K562 (cell line): ENCODE measurements around the gene GFAP.

Source experiments
- HDAC2 ChIP-seq: fragments of 450-650 bp; IDR thresholded peaks from 2 replicates; pipeline ENCODE4 v1.6.1; 2016; ENCODE audit warnings: mild to moderate bottlenecking
- KDM1A ChIP-seq, 2 experiments: fragments of 450-650 bp; IDR thresholded peaks; 2 replicates each; pipeline ENCODE4 v1.6.1; 2016; ENCODE audit warnings: mild to moderate bottlenecking in 2 of 2
- MXI1 ChIP-seq: IDR thresholded peaks from 2 replicates; pipeline ENCODE4 v1.6.1; 2011; ENCODE audit warnings: low read depth, mild to moderate bottlenecking, improper control_type of control experiment, low read length
- SRSF7 ChIP-seq: fragments of 200-400 bp; formaldehyde crosslinking; optimal IDR thresholded peaks from 2 replicates; pipeline ENCODE3; 2017; ENCODE audit warnings: mild to moderate bottlenecking, low read depth, low read length
- TFAM ChIP-seq: fragments of 250-450 bp; sonication (Bioruptor Pico); conservative IDR thresholded peaks from 2 replicates; pipeline ENCODE4 v1.5.0; 2021; ENCODE audit warnings: mild to moderate bottlenecking, moderate library complexity
- VEZF1 ChIP-seq: fragments of 200-800 bp; sonication (Bioruptor generic); IDR thresholded peaks from 2 replicates; pipeline ENCODE4 v1.6.1; 2017; ENCODE audit warnings: missing genetic modification characterization, missing compliant biosample characterization
- ZBTB11 ChIP-seq, 3 experiments: fragments of 200-800 bp in 1 of 3; fragments of 250-450 bp in 1 of 3; fragments of 450-650 bp in 1 of 3; sonication (Bioruptor Pico) in 1 of 3; sonication (Bioruptor generic) in 1 of 3; formaldehyde crosslinking in 1 of 3; IDR thresholded peaks; 2 replicates each; pipeline versions ENCODE4 v1.6.1 to v1.8.0; 2016 to 2022; ENCODE audit warnings: mild to moderate bottlenecking in 2 of 3, missing genetic modification characterization in 2 of 3, missing compliant biosample characterization in 1 of 3, moderate library complexity in 1 of 3

GRCh38 chr17:44930667-44931066 is 15.4 kb upstream of the GFAP start:
- no peak for TF ChIP-seq ZBTB11 (CRISPR knock-in tag; IDR thresholded peaks at IDR 0.05)
- no peak for TF ChIP-seq MXI1
- no peak for TF ChIP-seq TFAM (CRISPR knock-in tag)
- TF ChIP-seq VEZF1 (CRISPR knock-in tag): no peak
- TF ChIP-seq HDAC2: no peak
- no peak for TF ChIP-seq KDM1A (IDR thresholded peaks at IDR 0.05)
- TF ChIP-seq SRSF7: no peak
